Skeletal muscle satellite cell (primary cell): ENCODE results near the gene LIPA.
"Not testable (repeated sequence)": the region's sequence is repeated elsewhere in the genome, so short reads cannot be mapped to it uniquely, and the experiment has no call there.

Source experiments
- H3K27me3 ChIP-seq: 2 replicates; pipeline ENCODE4 v1.7.0; 2013; ENCODE audit warnings: low read length; ENCODE audit not compliant: control insufficient read depth, insufficient read depth
- H3K36me3 ChIP-seq: 2 replicates; pipeline ENCODE4 v1.7.0; 2013; ENCODE audit warnings: mild to moderate bottlenecking, control low read depth, low read length; ENCODE audit not compliant: insufficient read depth
- H3K4me1 ChIP-seq: 2 replicates; pipeline ENCODE4 v1.7.0; 2013; ENCODE audit warnings: low read length; ENCODE audit not compliant: control insufficient read depth, insufficient read depth
- H3K4me2 ChIP-seq: 2 replicates; pipeline ENCODE4 v1.7.0; 2013; ENCODE audit warnings: mild to moderate bottlenecking, low read length
- H3K4me3 ChIP-seq: 2 replicates; pipeline ENCODE4 v1.7.0; 2013; ENCODE audit warnings: low read length
- H3K9ac ChIP-seq: 2 replicates; pipeline ENCODE4 v1.7.0; 2013; ENCODE audit warnings: mild to moderate bottlenecking, low read depth, low read length, moderate library complexity
- H3K9me3 ChIP-seq: replicated peaks from 2 replicates; pipeline ENCODE4 v1.7.0; 2013; ENCODE audit warnings: mild to moderate bottlenecking, control low read depth, low read length

Gene LIPA

GRCh38 chr10:89252225-89252585 is 630 bp upstream of the LIPA start:
- Histone ChIP-seq H3K27me3 (peaks cover 3% of the 10 kb centered on the region), H3K36me3 (no peaks in the 10 kb centered on the region), H3K4me1 (no peaks in the 10 kb centered on the region), H3K4me2 (peak overlapping the region; percentile 91), H3K9me3 (no peaks in the 10 kb centered on the region), H3K9ac (no peak overlapping the region), H3K4me3 (peak overlapping the region; percentile 87)

GRCh38 chr10:89250865-89251408 is 638 bp downstream of the LIPA start:
- H3K36me3 ChIP-seq = no peaks in the 10 kb centered on the region
- H3K27me3 ChIP-seq = no peaks in the 10 kb centered on the region
- no peaks in the 10 kb centered on the region for H3K9me3 ChIP-seq
- no peaks in the 10 kb centered on the region for H3K4me1 ChIP-seq
- peak overlapping the region; percentile 87 for H3K4me3 ChIP-seq
- peak overlapping the region; percentile 91 for H3K4me2 ChIP-seq
- peak overlapping the region; percentile 81 for H3K9ac ChIP-seq

GRCh38 chr10:89248990-89249389 is 2.6 kb downstream of the LIPA start:
- no peaks in the 10 kb centered on the region for H3K4me1 ChIP-seq
- no peaks in the 10 kb centered on the region for H3K9me3 ChIP-seq
- no peaks in the 10 kb centered on the region for H3K27me3 ChIP-seq
- no peak overlapping the region for H3K4me3 ChIP-seq
- peaks cover 3% of the 10 kb centered on the region for H3K36me3 ChIP-seq
- no peak overlapping the region for H3K9ac ChIP-seq
- no peak overlapping the region for H3K4me2 ChIP-seq

GRCh38 chr10:89247623-89248022 is 4.0 kb downstream of the LIPA start:
- H3K4me3 ChIP-seq, H3K4me2 ChIP-seq, H3K9me3 ChIP-seq, H3K4me1 ChIP-seq, H3K9ac ChIP-seq, H3K36me3 ChIP-seq, H3K27me3 ChIP-seq: not testable (repeated sequence)

GRCh38 chr10:89245802-89246201 is 5.8 kb downstream of the LIPA start:
- H3K4me1 ChIP-seq = no peaks in the 10 kb centered on the region
- H3K36me3 ChIP-seq = peaks cover 3% of the 10 kb centered on the region
- no peak overlapping the region for H3K9ac ChIP-seq
- H3K4me3 ChIP-seq = no peak overlapping the region
- no peaks in the 10 kb centered on the region for H3K27me3 ChIP-seq
- H3K4me2 ChIP-seq = no peak overlapping the region
- H3K9me3 ChIP-seq = no peaks in the 10 kb centered on the region

GRCh38 chr10:89242840-89243568 is 8.6 kb downstream of the LIPA start:
- Histone ChIP-seq H3K4me3 (no peak overlapping the region), H3K9ac (no peak overlapping the region), H3K4me1 (no peaks in the 10 kb centered on the region), H3K36me3 (peaks cover 14% of the 10 kb centered on the region), H3K27me3 (no peaks in the 10 kb centered on the region), H3K4me2 (no peak overlapping the region), H3K9me3 (no peaks in the 10 kb centered on the region)

- Histone ChIP-seq H3K9ac (no peak overlapping the region), H3K4me3 (no peak overlapping the region), H3K27me3 (no peaks in the 10 kb centered on the region), H3K4me1 (no peaks in the 10 kb centered on the region), H3K9me3 (no peaks in the 10 kb centered on the region), H3K4me2 (no peak overlapping the region), H3K36me3 (peaks cover 14% of the 10 kb centered on the region)
Observed at GRCh38 chr10:89242345-89242684, 9.3 kb downstream of the LIPA start.

GRCh38 chr10:89241486-89242344 is 9.9 kb downstream of the LIPA start:
- Histone ChIP-seq H3K27me3 (no peaks in the 10 kb centered on the region), H3K4me1 (no peaks in the 10 kb centered on the region), H3K9me3 (no peaks in the 10 kb centered on the region), H3K36me3 (peaks cover 14% of the 10 kb centered on the region), H3K4me3 (no peak overlapping the region), H3K9ac (no peak overlapping the region), H3K4me2 (no peak overlapping the region)

- Histone ChIP-seq H3K27me3 (no peaks in the 10 kb centered on the region), H3K4me3 (no peak overlapping the region), H3K9me3 (no peaks in the 10 kb centered on the region), H3K9ac (no peak overlapping the region), H3K4me1 (no peaks in the 10 kb centered on the region), H3K4me2 (no peak overlapping the region), H3K36me3 (peaks cover 14% of the 10 kb centered on the region)
Observed at GRCh38 chr10:89241026-89241425, 10.5 kb downstream of the LIPA start.

- Histone ChIP-seq H3K9ac (no peak overlapping the region), H3K4me2 (no peak overlapping the region), H3K4me1 (no peaks in the 10 kb centered on the region), H3K36me3 (peaks cover 12% of the 10 kb centered on the region), H3K27me3 (no peaks in the 10 kb centered on the region), H3K9me3 (no peaks in the 10 kb centered on the region), H3K4me3 (no peak overlapping the region)
Observed at GRCh38 chr10:89240519-89240918, 11.1 kb downstream of the LIPA start.

GRCh38 chr10:89238956-89239644 is 12.5 kb downstream of the LIPA start:
- Histone ChIP-seq H3K9me3 (no peaks in the 10 kb centered on the region), H3K4me1 (no peaks in the 10 kb centered on the region), H3K4me3 (no peak overlapping the region), H3K27me3 (no peaks in the 10 kb centered on the region), H3K9ac (no peak overlapping the region), H3K4me2 (no peak overlapping the region), H3K36me3 (peaks cover 10% of the 10 kb centered on the region)
